Cardiac muscle cell (in vitro differentiated cells and primary cell): ENCODE measurements around the gene TMEM26. TPM values are rescaled to one million over a fixed set of nuclear protein-coding genes. Genes with fewer than 3 reads are reported as not detected.

Experiments used
- DNase-seq, 2 donors: peaks; one replicate each; pipeline versions ENCODE4 v3.0.0 to v3.0.0-alpha.2; 2010 to 2017; ENCODE audit warnings: low read depth in 1 of 2, low spot score in 1 of 2
- H3K27ac ChIP-seq: fragments of 200-600 bp; sonication (generic); 2 replicates; pipeline ENCODE4 v1.5.1; 2016
- H3K27me3 ChIP-seq: fragments of 200-600 bp; sonication (generic); 2 replicates; pipeline ENCODE4 v1.6.0; 2016; ENCODE audit warnings: control low read depth
- H3K36me3 ChIP-seq: fragments of 200-600 bp; sonication (generic); 2 replicates; pipeline ENCODE4 v1.5.1; 2016; ENCODE audit warnings: control low read depth
- H3K4me1 ChIP-seq: fragments of 200-600 bp; sonication (generic); 2 replicates; pipeline ENCODE4 v1.8.1; 2017; ENCODE audit warnings: low read depth, mild to moderate bottlenecking, mixed run types
- H3K4me3 ChIP-seq: fragments of 200-600 bp; sonication (generic); 2 replicates; pipeline ENCODE4 v1.5.1; 2016; ENCODE audit warnings: mild to moderate bottlenecking
- H3K9me3 ChIP-seq: fragments of 200-600 bp; sonication (generic); 2 replicates; pipeline ENCODE4 v1.5.1; 2017; ENCODE audit warnings: low read depth, mild to moderate bottlenecking, control low read depth
- CTCF ChIP-seq: IDR thresholded peaks from 2 replicates; pipeline ENCODE4 v1.5.1; 2012; ENCODE audit warnings: low read depth, mild to moderate bottlenecking, low read length
- polyA plus RNA-seq: library from polyadenylated mRNA; unstranded; fragments of >200 nt; fragmentation: Nextera tagmentation; extraction: Ambion mirVana; gene quantifications from 2 replicates; pipeline ENCODE4 v1.2.1, GENCODE V29; 2016
- total RNA-seq: library from RNA; depleted of rRNA; stranded (reverse); fragments of >200 nt; gene quantifications from 2 replicates; pipeline ENCODE4 v1.2.3, GENCODE V29; 2016

TMEM26 gene
- total and polyA plus RNA-seq, 2 experiments from 2014 or later = 1.1 to 1.2 TPM

- TF ChIP-seq CTCF = no peak
Observed at GRCh38 chr10:61476529-61476928, 23.3 kb upstream of the TMEM26 start.

GRCh38 chr10:61475449-61475873 is 22.3 kb upstream of the TMEM26 start:
- no peaks in the 10 kb centered on the region for H3K27me3 ChIP-seq
- TF ChIP-seq CTCF = no peak

More at GRCh38 chr10:61476529-61476928, 23.3 kb upstream of the TMEM26 start:
- no peaks in the 10 kb centered on the region for H3K9me3 ChIP-seq
- H3K4me1 ChIP-seq = no peaks in the 10 kb centered on the region
- no peak overlapping the region for H3K4me3 ChIP-seq
- no peaks in the 10 kb centered on the region for H3K27me3 ChIP-seq
- DNase-seq = no peak
- no peak overlapping the region for H3K27ac ChIP-seq
- H3K36me3 ChIP-seq = no peaks in the 10 kb centered on the region

GRCh38 chr10:61472090-61472674 is 19.0 kb upstream of the TMEM26 start:
- no peaks in the 10 kb centered on the region for H3K36me3 ChIP-seq
- no peak overlapping the region for H3K4me3 ChIP-seq
- no peaks in the 10 kb centered on the region for H3K27me3 ChIP-seq
- no peak for DNase-seq
- TF ChIP-seq CTCF = no peak
- no peak overlapping the region for H3K27ac ChIP-seq
- H3K4me1 ChIP-seq = no peaks in the 10 kb centered on the region
- H3K9me3 ChIP-seq = no peaks in the 10 kb centered on the region

More at GRCh38 chr10:61475449-61475873, 22.3 kb upstream of the TMEM26 start:
- DNase-seq = peak in 1 of 2 donors; percentile 49
- Histone ChIP-seq H3K4me3 (no peak overlapping the region), H3K36me3 (no peaks in the 10 kb centered on the region), H3K27ac (no peak overlapping the region), H3K4me1 (no peaks in the 10 kb centered on the region), H3K9me3 (no peaks in the 10 kb centered on the region)

- Histone ChIP-seq H3K9me3 (no peaks in the 10 kb centered on the region), H3K36me3 (no peaks in the 10 kb centered on the region), H3K4me1 (no peaks in the 10 kb centered on the region), H3K27ac (no peak overlapping the region), H3K27me3 (no peaks in the 10 kb centered on the region), H3K4me3 (no peak overlapping the region)
- no peak for TF ChIP-seq CTCF
- DNase-seq = no peak
Observed at GRCh38 chr10:61471491-61471890, 18.3 kb upstream of the TMEM26 start.

GRCh38 chr10:61470740-61471139 is 17.6 kb upstream of the TMEM26 start:
- no peak for TF ChIP-seq CTCF
- no peaks in the 10 kb centered on the region for H3K4me1 ChIP-seq
- H3K4me3 ChIP-seq = no peak overlapping the region
- H3K27ac ChIP-seq = no peak overlapping the region
- H3K9me3 ChIP-seq = no peaks in the 10 kb centered on the region
- DNase-seq = no peak
- H3K27me3 ChIP-seq = no peaks in the 10 kb centered on the region
- no peaks in the 10 kb centered on the region for H3K36me3 ChIP-seq
